OCI-LY7 (cell line): ENCODE data around the gene B9D2. TPM values are rescaled to one million over a fixed set of nuclear protein-coding genes. Genes with fewer than 3 reads are reported as not detected.
"Not testable (repeated sequence)": the region's sequence is repeated elsewhere in the genome, so short reads cannot be mapped to it uniquely, and the experiment has no call there.

Source experiments
- BruUV-seq: library from RNA; stranded (reverse); fragments of 400-500 nt; replicated peaks from 2 replicates; lab custom pipeline; 2021; lab: Mats Ljungman, UMichigan
- CTCF ChIA-PET: fragments of 300-600 bp; sonication (Branson Sonifier 250); formaldehyde crosslinking; loops from one replicate; lab custom pipeline; 2022; ENCODE audit warnings: antibody characterized with exemption; ENCODE audit not compliant: unreplicated experiment; lab: Charles Lee
- POLR2A ChIA-PET: fragments of 300-600 bp; sonication (Branson Sonifier 250); formaldehyde crosslinking; loops from one replicate; lab custom pipeline; 2022; ENCODE audit warnings: antibody characterized with exemption; lab: Charles Lee
- DNase-seq: peaks from one replicate; pipeline ENCODE4 v3.0.0-alpha.2; 2015; ENCODE audit warnings: low spot score
- H2AFZ ChIP-seq: fragments of 200-600 bp; sonication (generic), shearing (Covaris generic); 2 replicates; pipeline ENCODE4 v1.6.1; 2014; ENCODE audit warnings: mild to moderate bottlenecking, antibody characterized with exemption, low read length, moderate library complexity
- H3K27ac ChIP-seq: fragments of 200-600 bp; sonication (generic); 2 replicates; pipeline ENCODE4 v1.5.1; 2014; ENCODE audit warnings: mixed run types, low read depth, mild to moderate bottlenecking, moderate library complexity, low read length, inconsistent platforms; ENCODE audit not compliant: poor library complexity, severe bottlenecking
- H3K36me3 ChIP-seq: fragments of 200-600 bp; sonication (generic); 2 replicates; pipeline ENCODE4 v1.6.1; 2014; ENCODE audit warnings: mild to moderate bottlenecking, antibody characterized with exemption, low read length, moderate library complexity, mixed read lengths; ENCODE audit not compliant: insufficient read depth
- H3K4me1 ChIP-seq: fragments of 200-600 bp; sonication (generic); 2 replicates; pipeline ENCODE4 v1.5.1; 2014; ENCODE audit warnings: mild to moderate bottlenecking, low read length; ENCODE audit not compliant: insufficient read depth, poor library complexity, severe bottlenecking
- H3K4me2 ChIP-seq: fragments of 200-600 bp; sonication (generic); 2 replicates; pipeline ENCODE4 v1.6.1; 2014; ENCODE audit warnings: mild to moderate bottlenecking, low read length
- H3K4me3 ChIP-seq: fragments of 200-600 bp; sonication (generic); 2 replicates; pipeline ENCODE4 v1.5.1; 2014; ENCODE audit warnings: mild to moderate bottlenecking, low read depth, low read length; ENCODE audit not compliant: poor library complexity, severe bottlenecking
- H3K79me2 ChIP-seq: fragments of 200-600 bp; sonication (generic); 2 replicates; pipeline ENCODE4 v1.6.1; 2016; ENCODE audit warnings: low read depth, mild to moderate bottlenecking, low read length, moderate library complexity, mixed read lengths; ENCODE audit not compliant: insufficient read depth
- H3K9me2 ChIP-seq: fragments of 200-600 bp; sonication (generic); 2 replicates; pipeline ENCODE4 v1.6.1; 2016; ENCODE audit warnings: mild to moderate bottlenecking, low read length, mixed read lengths; ENCODE audit not compliant: insufficient read depth
- H3K9me3 ChIP-seq: fragments of 200-600 bp; sonication (generic); 2 replicates; pipeline ENCODE4 v1.6.1; 2014; ENCODE audit warnings: mild to moderate bottlenecking, mixed run types, low read length, mixed read lengths
- H4K20me1 ChIP-seq: fragments of 200-600 bp; sonication (generic); 2 replicates; pipeline ENCODE4 v1.6.1; 2014; ENCODE audit warnings: mild to moderate bottlenecking, antibody characterized with exemption, low read length, moderate library complexity, mixed read lengths; ENCODE audit not compliant: insufficient read depth
- EZH2phosphoT487 ChIP-seq: fragments of 200-600 bp; sonication (generic); IDR thresholded peaks from 2 replicates; pipeline ENCODE4 v1.6.1; 2018; ENCODE audit warnings: low read depth, borderline replicate concordance, mild to moderate bottlenecking, mixed run types, antibody characterized with exemption, low read length, moderate library complexity, mixed read lengths
- intact Hi-C: fragments of 100-400 bp; cut with micrococcal nuclease; formaldehyde crosslinking; loops from one replicate; pipeline ENCODE4 v1.10.0; 2022; ENCODE audit not compliant: unreplicated experiment
- total RNA-seq, 2 experiments: library from RNA; depleted of rRNA in 1 of 2; stranded (reverse); fragments of >200 nt in 1 of 2; shearing (Covaris generic) in 1 of 2; gene quantifications; 2 replicates each; pipeline ENCODE4 v1.2.3, GENCODE V29; 2014 to 2022
- TF ChIP-seq, protein P1 (sequence below): fragments of 200-600 bp; sonication (generic); conservative IDR thresholded peaks from 2 replicates; pipeline ENCODE4 v1.5.1; 2014; ENCODE audit warnings: mild to moderate bottlenecking, antibody characterized with exemption, low read length, moderate library complexity, mixed read lengths

Gene B9D2
- total RNA-seq, 2 experiments from 2014 or later: 3.9 to 5.2 TPM

DNA sequence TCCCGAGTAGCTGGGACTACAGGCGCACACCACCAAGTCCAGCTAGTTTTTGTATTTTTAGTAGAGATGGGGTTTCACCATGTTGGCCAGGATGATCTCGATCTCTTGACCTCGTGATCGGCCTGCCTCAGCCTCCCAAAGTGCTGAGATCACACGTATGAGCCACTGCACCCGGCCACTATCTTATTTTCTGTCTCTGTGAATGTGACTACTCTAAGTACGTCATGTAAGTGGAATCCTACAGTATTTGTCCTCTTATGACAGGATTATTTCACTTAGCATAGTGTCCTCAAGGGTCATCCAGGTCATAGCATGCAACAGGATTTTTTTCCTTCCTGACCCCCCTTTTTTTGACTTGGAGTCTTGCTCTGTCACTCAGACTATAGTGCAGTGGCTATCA lies 7.6 kb upstream of the B9D2 start:
- no peak for DNase-seq
- Histone ChIP-seq H3K36me3 (no peaks in the 10 kb centered on the region), H3K79me2 (peaks cover under 1% of the 10 kb centered on the region; the same call in 1 of the 2 replicates), H3K9me2 (no peaks in the 10 kb centered on the region), H3K4me3 (no peak overlapping the region), H3K4me2 (no peak overlapping the region), H4K20me1 (no peaks in the 10 kb centered on the region), H3K27ac (no peak overlapping the region), H3K9me3 (no peaks in the 10 kb centered on the region), H3K4me1 (no peaks in the 10 kb centered on the region), H2AFZ (no peak overlapping the region)
- no peak for TF ChIP-seq EZH2phosphoT487
- intact Hi-C loops: no loop called here
- ChIA-PET POLR2A (interaction anchor here (0.6 kb wide), 1 partner anchor 25 kb away, joined by 4 read pairs; no protein-coding TSS in a partner anchor), CTCF (no interaction called here)
- no TSS peak for BruUV-seq

GRCh38 chr19:41371119-41371518 lies 7.2 kb upstream of the B9D2 start:
- DNase-seq, H4K20me1 ChIP-seq, BruUV-seq, intact Hi-C loops, H3K4me1 ChIP-seq, H3K9me3 ChIP-seq, H3K36me3 ChIP-seq, H2AFZ ChIP-seq, H3K27ac ChIP-seq, H3K4me3 ChIP-seq, H3K79me2 ChIP-seq, H3K9me2 ChIP-seq, CTCF ChIA-PET, H3K4me2 ChIP-seq: not testable (repeated sequence)
- POLR2A ChIA-PET: interaction anchor here (0.6 kb wide), 1 partner anchor 25 kb away, joined by 4 read pairs; no protein-coding TSS in a partner anchor

GRCh38 chr19:41369769-41370168 lies 5.8 kb upstream of the B9D2 start:
- Histone ChIP-seq H4K20me1 (no peaks in the 10 kb centered on the region), H3K9me3 (no peaks in the 10 kb centered on the region), H3K79me2 (peaks cover 11% of the 10 kb centered on the region; the same call in 1 of the 2 replicates), H3K4me1 (peaks cover 4% of the 10 kb centered on the region), H3K9me2 (no peaks in the 10 kb centered on the region), H3K27ac (no peak overlapping the region), H3K4me2 (no peak overlapping the region), H3K4me3 (no peak overlapping the region), H3K36me3 (no peaks in the 10 kb centered on the region), H2AFZ (no peak overlapping the region)
- no TSS peak for BruUV-seq
- TF ChIP-seq, protein P1, sequence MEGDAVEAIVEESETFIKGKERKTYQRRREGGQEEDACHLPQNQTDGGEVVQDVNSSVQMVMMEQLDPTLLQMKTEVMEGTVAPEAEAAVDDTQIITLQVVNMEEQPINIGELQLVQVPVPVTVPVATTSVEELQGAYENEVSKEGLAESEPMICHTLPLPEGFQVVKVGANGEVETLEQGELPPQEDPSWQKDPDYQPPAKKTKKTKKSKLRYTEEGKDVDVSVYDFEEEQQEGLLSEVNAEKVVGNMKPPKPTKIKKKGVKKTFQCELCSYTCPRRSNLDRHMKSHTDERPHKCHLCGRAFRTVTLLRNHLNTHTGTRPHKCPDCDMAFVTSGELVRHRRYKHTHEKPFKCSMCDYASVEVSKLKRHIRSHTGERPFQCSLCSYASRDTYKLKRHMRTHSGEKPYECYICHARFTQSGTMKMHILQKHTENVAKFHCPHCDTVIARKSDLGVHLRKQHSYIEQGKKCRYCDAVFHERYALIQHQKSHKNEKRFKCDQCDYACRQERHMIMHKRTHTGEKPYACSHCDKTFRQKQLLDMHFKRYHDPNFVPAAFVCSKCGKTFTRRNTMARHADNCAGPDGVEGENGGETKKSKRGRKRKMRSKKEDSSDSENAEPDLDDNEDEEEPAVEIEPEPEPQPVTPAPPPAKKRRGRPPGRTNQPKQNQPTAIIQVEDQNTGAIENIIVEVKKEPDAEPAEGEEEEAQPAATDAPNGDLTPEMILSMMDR: no peak
- TF ChIP-seq EZH2phosphoT487: no peak
- ChIA-PET POLR2A (interaction anchor here (0.6 kb wide), 1 partner anchor 18 kb away, joined by 3 read pairs; no protein-coding TSS in a partner anchor), CTCF (no interaction called here)
- DNase-seq: no peak
- intact Hi-C loops: no loop called here

- Histone ChIP-seq H3K4me1 (peaks cover 10% of the 10 kb centered on the region), H3K9me2 (no peaks in the 10 kb centered on the region), H3K27ac (no peak overlapping the region), H2AFZ (no peak overlapping the region), H3K9me3 (no peaks in the 10 kb centered on the region), H3K79me2 (peaks cover 16% of the 10 kb centered on the region; the same call in 1 of the 2 replicates), H3K4me3 (no peak overlapping the region), H4K20me1 (no peaks in the 10 kb centered on the region), H3K36me3 (no peaks in the 10 kb centered on the region), H3K4me2 (no peak overlapping the region)
- intact Hi-C loops: no loop called here
- no peak for DNase-seq
- BruUV-seq: no TSS peak
- CTCF ChIA-PET: no interaction called here
- POLR2A ChIA-PET: interaction anchor here (1.0 kb wide), 1 partner anchor 70 kb away, joined by 4 read pairs; no protein-coding TSS in a partner anchor
- TF ChIP-seq, protein P1: no peak
Observed at GRCh38 chr19:41367848-41368301, 3.9 kb upstream of the B9D2 start.
